GM18873 (cell line): ENCODE results near the gene LDHB.
"Not testable (repeated sequence)": the region's sequence is repeated elsewhere in the genome, so short reads cannot be mapped to it uniquely, and the experiment has no call there.

Experiments used
- ATAC-seq: cut with Tn5 transposase; IDR thresholded peaks from one replicate; pipeline ENCODE4 v1.9.1; 2021; ENCODE audit warnings: mild to moderate bottlenecking, moderate library complexity, moderate number of reproducible peaks; ENCODE audit not compliant: unreplicated experiment, low FRiP score

The LDHB gene

DNA sequence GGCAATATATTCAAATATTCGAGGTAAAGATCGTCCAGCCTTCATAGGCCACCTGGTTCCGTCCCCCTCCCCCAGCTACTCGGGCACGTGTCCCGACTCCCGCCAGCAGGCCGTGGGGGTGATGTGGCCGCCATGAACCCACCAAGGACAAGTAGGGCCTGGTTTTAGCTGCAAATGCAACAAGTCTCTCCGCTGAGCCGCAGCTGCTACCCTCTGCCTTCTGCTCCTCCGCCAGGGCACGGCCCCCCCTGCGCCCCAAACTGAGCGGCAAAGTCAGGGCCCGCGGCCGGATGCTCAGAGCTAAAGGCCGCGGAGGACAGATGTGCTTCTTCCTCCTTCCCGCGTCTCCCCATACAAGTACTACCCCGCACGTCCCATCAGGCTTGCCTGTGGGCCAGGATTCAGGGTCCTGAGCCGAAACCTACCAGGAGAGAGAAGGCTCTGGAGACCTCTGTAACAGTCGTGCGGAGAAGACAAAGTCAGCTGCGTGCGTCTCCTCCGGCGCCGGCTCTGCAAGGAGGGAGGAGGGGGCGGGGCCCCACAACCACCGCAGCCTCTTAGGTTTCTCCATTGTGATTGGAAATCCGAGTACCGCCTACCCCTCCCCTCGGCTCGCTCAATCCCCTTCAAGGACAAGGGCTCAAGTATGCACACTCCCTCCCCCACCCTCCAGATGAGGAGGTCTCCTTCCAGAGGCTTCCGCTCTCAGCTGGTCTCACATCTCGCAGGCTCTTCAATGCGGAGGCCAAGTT lies at the start of gene LDHB:
TSS of gene LDHB (minus strand) at position 517 of the 752 bp plus-strand sequence. CDS start 3,171 bp downstream, outside the sequence.
- peak; percentile 92 for ATAC-seq

GRCh38 chr12:21704847-21705246 lies 47.2 kb upstream of the LDHB start:
- no peak for ATAC-seq

DNA sequence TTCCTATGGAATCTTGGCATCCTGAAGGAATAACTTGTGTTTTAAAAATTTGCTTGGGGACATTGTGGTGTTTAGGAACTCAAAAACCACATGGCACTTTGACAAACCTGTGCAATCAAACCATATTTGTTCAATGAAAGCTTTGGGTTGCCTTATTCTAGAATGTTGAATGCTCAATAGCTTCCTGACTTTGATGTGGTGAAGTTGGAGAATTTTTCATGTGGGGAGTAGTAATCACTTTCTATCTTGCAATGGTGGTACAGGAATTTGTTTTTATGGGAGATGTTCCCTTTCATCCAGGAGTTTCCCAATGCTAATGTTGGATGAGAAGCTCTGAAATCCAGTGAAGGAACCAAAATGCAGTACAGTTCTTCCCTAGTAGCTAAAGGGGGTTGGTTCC lies 42.2 kb upstream of the LDHB start:
- no peak for ATAC-seq

DNA sequence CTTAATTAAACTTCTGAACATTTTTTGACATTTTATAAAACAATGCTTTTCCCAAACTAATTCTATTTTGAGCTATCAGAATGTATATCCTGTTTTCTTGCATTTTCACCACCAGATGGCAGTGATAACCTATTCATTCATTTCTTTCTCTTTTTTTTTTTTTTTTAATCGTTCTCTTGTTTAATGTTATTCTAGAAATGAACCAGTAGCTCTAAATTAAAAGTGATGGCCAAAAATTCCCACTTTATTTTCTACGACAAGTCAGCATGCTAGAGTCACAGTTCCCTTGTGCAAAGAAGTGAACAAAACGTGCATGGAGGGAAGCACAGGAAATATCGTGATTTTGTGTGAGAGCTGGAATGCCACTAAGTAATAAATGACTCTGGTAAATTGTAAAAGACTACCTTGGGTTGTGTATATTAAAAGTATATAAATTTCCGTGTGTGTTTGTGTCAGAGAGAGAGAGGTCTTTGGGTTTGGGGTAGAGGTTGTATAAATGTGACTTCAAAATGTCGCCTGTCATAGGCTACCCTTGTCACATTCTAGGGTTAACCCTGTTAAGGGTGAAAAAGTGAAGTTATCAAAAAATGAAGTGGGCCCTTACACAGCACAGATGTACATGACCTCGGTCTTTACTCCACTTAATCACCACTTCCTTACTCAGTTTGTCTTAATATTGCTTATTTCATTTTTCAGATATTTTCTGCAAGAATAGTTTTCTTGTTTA lies 40.4 kb upstream of the LDHB start:
- ATAC-seq = no peak

DNA sequence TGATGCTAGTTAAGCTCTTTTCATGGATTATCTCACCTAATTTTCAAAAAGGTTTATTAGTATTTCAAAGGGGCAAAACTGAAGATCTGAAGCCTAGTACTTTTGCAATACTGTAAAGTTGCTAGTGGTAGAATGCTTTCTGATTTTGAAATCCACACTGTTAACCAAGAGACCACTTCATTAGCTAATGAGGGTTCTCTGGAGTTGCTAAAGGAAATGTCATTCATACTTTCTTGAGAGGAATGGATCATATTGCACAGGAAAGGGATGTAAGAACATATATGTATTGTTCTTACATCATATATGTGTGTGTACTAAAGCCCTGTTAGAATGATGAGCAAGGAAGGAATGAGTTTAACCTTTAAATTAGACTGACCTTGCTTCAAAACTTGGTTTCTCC lies 39.0 kb upstream of the LDHB start:
- no peak for ATAC-seq

DNA sequence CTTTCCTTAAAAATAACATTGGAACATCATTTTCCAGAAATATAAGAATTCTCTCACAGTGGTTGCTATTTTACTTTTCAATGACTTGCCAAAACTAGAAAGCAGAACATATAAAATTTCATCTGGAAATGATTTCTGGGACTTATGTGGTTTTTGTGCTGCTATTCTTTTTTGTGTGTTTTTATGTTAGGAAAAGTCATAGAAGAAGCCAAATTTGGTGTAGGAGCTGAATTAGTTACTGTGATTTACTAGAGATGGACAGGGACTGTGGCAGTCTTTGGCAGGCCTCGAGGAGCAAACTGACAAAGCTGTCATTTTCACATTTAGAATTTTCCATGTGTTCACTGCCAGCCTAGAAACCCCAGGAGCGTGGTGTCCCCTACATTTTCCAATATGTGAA lies 38.3 kb upstream of the LDHB start:
- no peak for ATAC-seq

GRCh38 chr12:21694660-21695059 lies 37.0 kb upstream of the LDHB start:
- ATAC-seq = no peak

GRCh38 chr12:21691515-21691914 lies 33.9 kb upstream of the LDHB start:
- no peak for ATAC-seq

DNA sequence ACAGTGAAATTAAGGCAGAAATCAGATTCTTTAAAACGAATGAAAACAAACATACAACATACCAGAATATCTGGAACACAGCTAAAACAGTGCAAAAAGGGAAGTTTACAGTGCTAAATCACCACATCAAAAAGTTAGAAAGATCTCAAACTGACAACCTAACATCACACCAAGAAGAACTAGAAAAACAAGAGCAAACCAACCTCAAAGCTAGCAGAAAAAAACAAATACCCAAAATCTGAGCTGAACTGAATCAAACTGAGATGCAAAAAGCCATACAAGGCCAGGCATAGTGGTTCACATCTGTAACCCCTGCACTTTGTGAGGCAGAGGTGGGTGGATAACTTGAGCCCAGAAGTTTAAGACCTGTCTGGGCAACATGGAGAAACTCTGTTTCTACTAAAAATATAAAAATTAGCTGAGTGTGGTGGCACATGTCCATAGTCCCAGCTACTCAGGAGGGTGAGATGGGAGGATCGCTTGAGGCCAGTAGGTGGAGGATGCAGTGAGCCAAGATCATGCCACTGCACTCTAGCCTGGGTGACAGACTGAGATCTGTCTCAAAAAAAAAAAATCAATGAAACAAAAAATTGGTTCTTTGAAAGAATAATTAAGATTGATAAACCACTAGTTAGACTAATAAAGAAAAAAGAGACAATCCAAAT lies 33.2 kb upstream of the LDHB start:
- no peak for ATAC-seq

DNA sequence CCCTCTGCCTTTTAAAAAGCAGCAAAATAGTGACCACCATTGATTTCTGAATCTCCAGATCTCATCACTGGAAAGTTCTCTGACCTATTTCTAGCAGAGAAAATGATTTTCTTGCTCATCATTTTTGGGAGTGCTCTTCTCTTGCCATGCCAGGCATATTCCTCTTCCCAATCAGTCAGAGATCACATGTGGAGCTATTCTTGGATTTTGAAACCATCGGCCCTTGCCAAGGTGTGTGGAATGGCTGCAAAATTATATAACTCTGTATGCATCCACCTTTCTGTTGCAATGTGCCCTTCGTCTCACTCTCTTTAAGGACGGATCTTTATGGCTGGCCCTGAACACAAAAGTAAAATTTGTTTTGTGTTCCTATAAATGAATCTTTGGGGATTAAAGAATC lies 25.5 kb upstream of the LDHB start:
- no peak for ATAC-seq

DNA sequence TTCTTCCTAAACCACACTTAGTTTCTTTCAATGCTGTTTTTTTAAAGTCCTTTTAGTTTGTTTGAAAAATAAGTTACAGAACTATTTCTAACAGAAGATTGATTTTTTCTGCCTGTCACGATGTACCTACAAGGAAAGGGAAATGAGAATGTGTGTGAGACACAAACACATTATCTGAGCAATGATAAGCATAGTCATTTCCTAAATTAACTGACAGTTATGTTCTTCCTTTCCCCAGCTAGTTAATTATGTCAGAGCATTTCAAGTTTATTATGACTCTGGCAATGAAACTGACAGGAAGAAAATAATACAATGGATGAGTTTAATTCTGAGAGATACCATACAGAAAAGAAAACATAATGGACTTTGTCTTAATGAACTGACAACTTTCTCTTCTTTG lies 21.3 kb upstream of the LDHB start:
- ATAC-seq = no peak

GRCh38 chr12:21677622-21678277 lies 20.1 kb upstream of the LDHB start:
- no peak for ATAC-seq

- no peak for ATAC-seq
These were observed 19.6 kb upstream of the LDHB start for GRCh38 chr12:21677204-21677603.

DNA sequence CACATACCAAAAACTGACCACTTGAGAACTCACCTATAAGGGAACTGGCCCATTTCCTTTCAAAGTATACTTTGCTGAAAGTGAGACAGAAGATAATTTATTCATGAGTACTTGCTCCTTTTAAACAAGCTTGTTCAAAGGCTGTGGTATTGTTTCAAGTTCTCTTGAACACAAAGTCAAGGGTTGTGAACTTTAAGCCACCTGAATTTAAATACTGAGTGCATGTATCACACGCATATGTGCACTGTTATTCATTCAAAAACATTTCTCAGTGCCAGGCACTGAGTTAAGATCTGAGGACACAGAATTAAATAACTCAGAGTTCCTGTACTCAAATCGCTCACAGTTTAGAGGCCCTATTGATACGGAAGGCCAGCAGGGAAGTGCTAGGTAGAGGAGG lies 19.1 kb upstream of the LDHB start:
- no peak for ATAC-seq

DNA sequence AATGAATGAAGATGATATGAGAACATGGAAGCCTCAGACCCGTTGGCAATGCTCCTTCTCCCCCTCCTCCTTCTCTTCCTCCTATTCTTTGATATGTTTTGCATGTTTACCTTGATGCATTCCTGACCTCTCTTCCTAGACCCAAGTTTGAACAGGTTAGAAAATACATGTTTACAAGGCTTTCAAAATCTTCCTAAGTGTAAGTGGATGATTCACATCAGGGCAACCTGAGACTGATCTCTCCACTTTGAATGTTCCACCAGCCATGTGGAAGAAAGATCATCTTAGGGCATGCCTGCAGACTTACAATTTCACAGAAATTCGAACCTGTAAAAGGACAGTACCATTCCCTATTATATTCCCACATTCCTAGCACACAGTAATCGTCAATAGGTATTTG lies 18.0 kb upstream of the LDHB start:
- ATAC-seq = no peak

GRCh38 chr12:21675096-21675495 lies 17.5 kb upstream of the LDHB start:
- no peak for ATAC-seq

DNA sequence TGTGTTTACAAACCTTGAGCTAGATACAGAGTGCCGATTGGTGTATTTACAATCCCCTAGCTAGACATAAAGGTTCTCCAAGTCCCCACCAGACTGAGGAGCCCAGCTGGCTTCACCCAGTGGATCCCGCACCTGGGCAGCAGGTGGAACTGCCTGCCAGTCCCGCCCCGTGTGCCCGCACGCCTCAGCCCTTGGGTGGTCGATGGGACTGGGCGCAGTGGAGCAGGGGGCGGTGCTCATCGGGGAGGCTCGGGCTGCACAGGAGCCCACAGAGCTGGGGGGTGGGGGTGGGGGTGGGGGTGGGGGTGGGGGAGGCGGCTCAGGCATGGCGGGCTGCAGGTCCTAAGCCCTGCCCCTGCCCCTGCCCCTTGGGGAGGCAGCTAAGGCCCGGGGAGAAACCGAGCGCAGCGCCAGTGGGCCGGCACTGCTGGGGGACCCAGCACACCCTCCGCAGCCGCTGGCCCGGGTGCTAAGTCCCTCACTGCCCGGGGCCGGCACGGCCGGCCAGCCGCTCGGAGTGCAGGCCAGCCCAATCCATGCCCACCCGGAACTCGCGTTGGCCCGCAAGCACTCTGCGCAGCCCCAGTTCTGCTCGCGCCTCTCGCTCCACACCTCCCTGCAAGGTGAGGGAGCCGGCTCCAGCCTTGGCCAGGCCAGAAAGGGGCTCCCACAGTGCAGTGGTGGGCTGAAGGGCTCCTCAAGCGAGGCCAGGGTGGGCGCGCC lies 16.3 kb upstream of the LDHB start:
- not testable (repeated sequence) for ATAC-seq

DNA sequence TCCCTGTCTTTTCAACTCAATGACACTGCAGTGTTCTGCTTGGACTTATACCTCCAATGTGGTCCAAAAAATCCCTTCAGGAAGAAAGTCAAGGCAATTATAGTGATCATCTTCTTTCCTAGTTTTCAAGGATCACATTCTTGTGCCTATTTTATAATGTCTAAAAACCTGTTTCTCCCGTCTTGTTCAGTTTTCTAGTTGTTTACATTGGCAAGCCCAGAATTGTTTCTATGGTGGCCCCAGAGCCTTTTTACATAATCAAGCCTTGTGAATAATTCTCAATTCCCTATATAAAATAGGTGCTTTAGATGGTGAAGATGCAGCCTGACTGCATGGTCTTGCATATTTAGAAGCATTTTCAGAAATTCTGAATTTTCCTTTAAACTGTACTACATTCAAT lies 14.5 kb upstream of the LDHB start:
- ATAC-seq = no peak

DNA sequence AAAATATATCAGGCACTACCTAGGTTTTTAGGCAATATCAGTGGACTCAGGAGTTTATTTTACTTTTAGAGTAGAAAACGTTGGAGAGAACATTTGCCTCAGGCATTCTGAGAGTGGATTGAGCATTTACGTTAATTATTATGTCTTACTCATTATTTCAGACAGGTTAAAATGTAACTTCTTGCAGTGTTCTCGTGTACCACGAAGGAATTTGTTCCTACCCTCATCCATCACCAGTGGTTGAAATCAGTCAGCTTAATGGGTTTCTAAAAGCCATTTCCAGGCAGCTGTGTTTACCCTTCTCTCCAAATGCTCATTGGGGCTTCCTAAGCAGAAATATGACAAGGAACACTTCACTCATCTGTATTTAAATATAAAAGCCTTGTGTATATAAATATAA lies 9.1 kb upstream of the LDHB start:
- ATAC-seq = no peak

- no peak for ATAC-seq
These were observed 8.2 kb upstream of the LDHB start for GRCh38 chr12:21665816-21666215.
